ENCODE data around the gene SEC14L1. TPM values are rescaled to one million over a fixed set of nuclear protein-coding genes. Genes with fewer than 3 reads are reported as not detected.
A peak's percentile ranks its signal among the peaks of the same experiment; 100 is the strongest.

SEC14L1 gene
- total RNA-seq, 1 donor from 2014 or later: 146 TPM

DNA sequence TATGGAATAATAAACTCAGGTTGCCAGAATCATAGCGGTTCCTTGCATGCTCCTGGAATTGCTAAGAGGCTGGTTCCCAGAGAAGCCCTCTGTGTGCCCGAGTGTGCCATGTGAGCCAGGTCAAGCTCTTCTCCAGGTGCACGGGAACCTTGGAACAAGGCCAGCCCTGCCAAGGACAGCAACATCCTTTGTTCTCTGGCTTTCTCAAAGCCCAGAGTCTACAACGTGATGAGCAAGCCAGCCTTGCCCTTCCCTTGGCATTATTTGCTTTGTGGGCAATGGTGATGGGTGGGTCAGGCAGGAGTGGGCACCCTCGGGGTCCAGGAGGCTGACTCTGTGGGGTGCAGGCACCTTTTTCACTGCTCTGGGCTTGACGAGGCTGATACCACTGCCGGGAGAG lies 14.2 kb upstream of the SEC14L1 start:
- Histone ChIP-seq H3K4me3 (no peak overlapping the region), H3K27ac (peak overlapping the region; percentile 81), H3K36me3 (no peaks in the 10 kb centered on the region), H3K4me1 (peaks cover 67% of the 10 kb centered on the region), H3K27me3 (ENCODE audit: low read depth) (no peaks in the 10 kb centered on the region), H3K9me3 (no peaks in the 10 kb centered on the region)
- ATAC-seq: no peak
- TF ChIP-seq, protein P1, sequence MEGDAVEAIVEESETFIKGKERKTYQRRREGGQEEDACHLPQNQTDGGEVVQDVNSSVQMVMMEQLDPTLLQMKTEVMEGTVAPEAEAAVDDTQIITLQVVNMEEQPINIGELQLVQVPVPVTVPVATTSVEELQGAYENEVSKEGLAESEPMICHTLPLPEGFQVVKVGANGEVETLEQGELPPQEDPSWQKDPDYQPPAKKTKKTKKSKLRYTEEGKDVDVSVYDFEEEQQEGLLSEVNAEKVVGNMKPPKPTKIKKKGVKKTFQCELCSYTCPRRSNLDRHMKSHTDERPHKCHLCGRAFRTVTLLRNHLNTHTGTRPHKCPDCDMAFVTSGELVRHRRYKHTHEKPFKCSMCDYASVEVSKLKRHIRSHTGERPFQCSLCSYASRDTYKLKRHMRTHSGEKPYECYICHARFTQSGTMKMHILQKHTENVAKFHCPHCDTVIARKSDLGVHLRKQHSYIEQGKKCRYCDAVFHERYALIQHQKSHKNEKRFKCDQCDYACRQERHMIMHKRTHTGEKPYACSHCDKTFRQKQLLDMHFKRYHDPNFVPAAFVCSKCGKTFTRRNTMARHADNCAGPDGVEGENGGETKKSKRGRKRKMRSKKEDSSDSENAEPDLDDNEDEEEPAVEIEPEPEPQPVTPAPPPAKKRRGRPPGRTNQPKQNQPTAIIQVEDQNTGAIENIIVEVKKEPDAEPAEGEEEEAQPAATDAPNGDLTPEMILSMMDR (IDR thresholded peaks at IDR 0.05): no peak
- intact Hi-C loops (cut with DNase I): no loop called here
- no peak for DNase-seq

DNA sequence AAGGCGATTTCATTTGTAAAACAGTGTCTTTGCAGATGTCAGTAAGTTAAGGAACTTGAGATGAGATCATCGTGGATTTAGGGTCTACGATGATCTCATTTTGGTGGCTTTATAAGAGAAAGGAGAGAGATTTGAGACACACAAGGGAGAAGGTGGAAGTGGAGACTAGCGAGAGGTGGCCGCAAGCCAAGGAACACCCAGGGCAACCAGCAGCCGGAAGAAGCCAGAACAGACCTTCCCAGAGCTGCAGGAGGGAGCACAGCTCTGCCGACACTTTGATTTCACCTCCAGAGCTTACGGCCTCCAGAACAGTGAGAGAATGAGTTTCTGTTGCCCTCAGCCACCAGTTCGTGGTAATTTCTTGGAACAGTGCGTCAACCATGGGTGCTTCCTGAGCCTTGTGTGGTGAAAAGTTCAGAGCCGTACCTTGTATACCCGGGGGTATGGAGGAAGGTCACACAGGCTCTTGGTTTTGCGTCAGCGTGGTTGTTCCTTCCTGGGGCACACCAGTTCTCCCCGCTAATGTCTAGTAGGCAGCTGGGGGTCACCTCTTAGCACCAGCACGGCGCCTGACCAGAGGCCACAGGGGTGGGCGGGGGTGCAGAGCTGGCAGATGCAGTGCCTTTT lies 12.9 kb upstream of the SEC14L1 start:
- Histone ChIP-seq H3K4me1 (peaks cover 60% of the 10 kb centered on the region), H3K27ac (peak overlapping the region; percentile 81), H3K27me3 (ENCODE audit: low read depth) (no peaks in the 10 kb centered on the region), H3K4me3 (peak overlapping the region; percentile 38), H3K9me3 (no peaks in the 10 kb centered on the region), H3K36me3 (no peaks in the 10 kb centered on the region)
- DNase-seq (peak; percentile 84), ATAC-seq (peak; percentile 80 to 85)
- intact Hi-C loops (cut with DNase I): no loop called here
- TF ChIP-seq, protein P1 (IDR thresholded peaks at IDR 0.05): no peak

DNA sequence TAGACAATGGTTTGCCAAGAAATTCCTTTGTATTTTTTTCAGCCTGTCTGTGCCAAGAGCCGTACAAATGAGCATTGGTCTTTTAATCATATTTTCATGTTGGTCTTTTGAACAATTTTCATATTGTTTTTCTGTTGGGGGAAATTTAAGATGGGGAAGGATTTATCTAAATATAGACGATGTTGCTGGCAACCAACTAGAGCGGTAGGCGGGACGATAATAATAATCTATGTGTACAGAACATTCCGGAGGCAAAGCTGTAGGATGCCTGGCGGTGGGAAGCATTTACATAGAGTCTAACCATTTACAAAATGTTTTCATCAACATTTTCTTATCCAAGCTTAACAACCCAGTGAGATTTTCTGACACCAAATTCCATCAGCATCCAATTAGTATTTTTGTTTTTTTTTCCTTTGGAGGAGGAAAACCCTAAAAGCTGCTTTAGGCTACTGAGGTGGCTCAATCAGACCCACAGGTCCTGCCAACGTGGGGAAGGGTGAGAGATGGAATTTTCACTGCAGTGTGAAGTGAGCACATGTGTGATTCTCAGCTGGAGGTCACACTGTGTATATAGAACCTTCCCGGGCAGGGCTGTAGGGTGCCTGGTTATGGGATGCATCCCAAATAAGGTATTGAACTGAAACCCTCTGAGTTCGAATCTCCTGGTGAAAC lies 11.7 kb upstream of the SEC14L1 start:
- H3K9me3 ChIP-seq: no peaks in the 10 kb centered on the region
- H3K4me3 ChIP-seq: peak overlapping the region; percentile 38
- H3K36me3 ChIP-seq: no peaks in the 10 kb centered on the region
- DNase-seq (no peak), ATAC-seq (no peak)
- H3K4me1 ChIP-seq: peaks cover 57% of the 10 kb centered on the region
- no peaks in the 10 kb centered on the region for H3K27me3 ChIP-seq (ENCODE audit: low read depth)
- H3K27ac ChIP-seq: peak overlapping the region; percentile 81
- intact Hi-C loops (cut with DNase I): no loop called here
- TF ChIP-seq, protein P1 (IDR thresholded peaks at IDR 0.05): no peak

DNA sequence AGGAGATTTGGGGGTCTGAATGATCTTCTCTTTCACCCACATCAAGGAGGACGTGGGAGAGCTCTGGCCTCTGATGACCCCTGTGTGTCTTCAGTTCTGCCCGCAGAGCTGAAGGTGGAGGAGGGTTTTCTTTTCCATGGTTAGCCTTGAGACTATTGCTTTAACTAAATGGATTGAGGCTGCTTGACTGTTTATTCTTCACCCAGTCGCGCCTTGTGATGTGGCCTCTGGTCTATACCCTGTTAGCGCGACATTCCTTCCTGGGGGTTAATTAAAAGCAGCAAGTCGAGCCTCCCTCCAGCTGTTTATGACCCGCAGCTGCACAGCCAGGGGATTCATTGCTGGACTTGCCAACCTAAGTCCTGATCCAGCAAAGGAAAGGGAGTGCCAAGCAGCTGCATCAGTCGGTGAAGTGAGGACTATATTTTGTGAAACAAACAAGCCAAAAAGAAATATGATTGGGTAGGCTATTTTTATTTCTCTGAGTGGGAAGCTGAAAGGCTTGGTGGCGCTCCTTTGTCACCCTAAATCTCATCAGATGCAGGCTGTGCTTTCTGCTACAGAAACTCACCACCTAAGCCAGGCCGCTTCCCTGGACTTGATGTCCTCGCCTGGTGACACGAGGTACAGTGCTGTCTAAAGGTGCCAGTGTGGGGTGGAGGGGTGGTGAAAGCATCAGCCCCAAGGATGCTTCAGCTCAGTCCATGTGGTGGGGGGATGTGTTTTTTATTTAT lies 11.0 kb upstream of the SEC14L1 start:
- H3K9me3 ChIP-seq: no peaks in the 10 kb centered on the region
- H3K4me3 ChIP-seq: no peak overlapping the region
- TF ChIP-seq, protein P1 (IDR thresholded peaks at IDR 0.05): no peak
- peaks cover 50% of the 10 kb centered on the region for H3K4me1 ChIP-seq
- H3K36me3 ChIP-seq: no peaks in the 10 kb centered on the region
- ATAC-seq: no peak
- no peaks in the 10 kb centered on the region for H3K27me3 ChIP-seq (ENCODE audit: low read depth)
- no peak for DNase-seq
- intact Hi-C loops (cut with DNase I): no loop called here
- peak overlapping the region; percentile 33 for H3K27ac ChIP-seq

DNA sequence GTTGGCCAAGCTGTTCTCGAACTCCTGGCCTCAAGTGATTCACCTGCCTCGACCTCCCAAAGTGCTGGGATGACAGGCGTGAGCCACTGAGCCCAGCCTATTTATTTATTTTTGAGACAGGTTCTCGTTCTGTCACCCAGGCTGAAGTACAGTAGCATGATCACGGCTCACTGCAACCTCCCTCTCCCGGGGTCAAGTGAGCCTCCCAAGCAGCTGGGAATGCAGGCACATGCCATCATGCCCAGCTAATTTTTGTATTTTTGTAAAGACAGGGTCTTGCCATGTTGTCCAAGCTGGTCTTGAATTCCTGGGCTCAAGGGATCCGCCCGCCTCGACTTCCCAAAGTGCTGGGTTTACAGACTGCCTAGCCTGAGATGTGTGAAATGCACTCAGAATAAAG lies 10.2 kb upstream of the SEC14L1 start:
- ATAC-seq (no peak), DNase-seq (no peak)
- Histone ChIP-seq H3K36me3 (no peaks in the 10 kb centered on the region), H3K4me1 (peaks cover 42% of the 10 kb centered on the region), H3K27ac (peak overlapping the region; percentile 33), H3K4me3 (no peak overlapping the region), H3K9me3 (no peaks in the 10 kb centered on the region), H3K27me3 (ENCODE audit: low read depth) (no peaks in the 10 kb centered on the region)
- TF ChIP-seq, protein P1 (IDR thresholded peaks at IDR 0.05): no peak
- intact Hi-C loops (cut with DNase I): no loop called here
